HG03558 (cell line): ENCODE results near the gene DIDO1.

Experiments used
- ATAC-seq: cut with Tn5 transposase; IDR thresholded peaks from one replicate; pipeline ENCODE4 v1.9.1; 2021; ENCODE audit warnings: moderate number of reproducible peaks; ENCODE audit not compliant: unreplicated experiment; ENCODE audit errors: extremely low read depth

The DIDO1 gene

DNA sequence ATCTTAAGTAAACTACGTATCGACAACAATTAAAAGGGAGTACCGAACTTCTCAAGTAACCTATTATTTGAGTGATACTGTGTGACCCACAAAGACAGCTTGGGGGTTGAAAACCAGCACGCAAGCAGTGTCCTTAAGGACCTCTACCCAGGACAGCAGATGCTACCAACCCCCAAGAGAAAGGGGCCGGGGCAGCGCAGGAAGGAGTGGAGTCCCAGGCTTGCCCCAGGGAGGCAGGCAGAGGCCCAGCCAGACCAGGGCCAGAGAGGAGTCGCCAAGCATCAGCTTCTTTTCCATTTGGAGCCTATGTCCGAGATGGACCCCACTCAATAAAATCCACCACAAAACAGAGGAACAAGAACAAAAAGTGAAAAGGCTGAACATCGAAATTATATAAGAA lies 11.9 kb downstream of the DIDO1 start:
- ATAC-seq: no peak

DNA sequence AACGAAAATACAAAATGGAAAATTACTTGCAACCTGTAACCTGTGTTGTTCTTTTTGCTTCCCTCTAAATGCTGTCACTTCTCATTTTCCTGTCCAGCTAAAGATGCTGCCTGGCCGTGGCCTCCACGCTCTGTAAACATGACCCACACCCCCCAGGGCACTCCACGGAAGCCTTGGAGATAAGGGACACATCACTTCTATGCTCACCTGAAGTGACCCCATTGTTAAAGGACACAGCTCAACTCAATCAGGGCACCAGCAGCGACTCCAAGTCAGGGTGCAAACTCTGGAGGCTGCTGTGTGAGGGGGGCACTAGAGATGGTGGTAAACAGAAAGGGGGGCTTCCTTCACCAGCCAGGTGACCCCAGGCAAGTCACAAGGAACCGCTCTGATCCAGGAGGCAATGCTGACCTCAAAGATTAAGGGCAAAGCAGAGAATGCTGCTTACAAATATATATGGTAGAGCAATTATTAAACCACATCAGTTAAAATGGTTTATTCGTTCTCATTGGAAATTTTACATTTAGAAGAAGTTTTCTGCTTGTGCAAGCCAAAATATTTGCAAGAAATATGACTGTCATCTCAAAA lies 13.2 kb downstream of the DIDO1 start:
- ATAC-seq: no peak

DNA sequence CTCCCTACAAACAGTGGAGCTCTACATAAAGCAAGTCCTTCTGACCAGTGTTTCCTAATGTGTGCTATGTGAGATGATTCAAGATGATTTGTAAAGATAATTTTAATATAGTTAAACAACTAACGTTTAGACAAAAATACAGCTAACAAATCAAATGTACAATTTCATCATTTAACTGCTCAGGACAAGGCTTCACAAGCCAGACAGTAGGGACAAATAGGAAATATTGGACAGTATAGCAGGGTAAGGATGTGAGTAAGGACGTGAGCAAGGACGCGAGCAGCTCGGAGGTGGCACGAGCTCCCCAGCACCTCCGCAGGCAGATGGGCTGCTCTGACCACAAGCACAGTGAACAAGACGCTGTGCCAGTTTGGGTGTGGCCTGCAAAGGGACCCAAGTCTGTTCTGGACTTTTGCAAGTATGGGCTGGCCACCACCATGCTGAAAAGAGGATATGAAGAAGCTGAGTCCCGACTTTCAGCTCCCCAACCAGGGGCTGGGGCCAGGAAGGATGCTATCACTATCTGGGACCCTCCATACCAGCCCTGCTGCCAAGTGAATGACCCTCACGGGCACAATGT lies 14.5 kb downstream of the DIDO1 start:
- ATAC-seq: no peak

DNA sequence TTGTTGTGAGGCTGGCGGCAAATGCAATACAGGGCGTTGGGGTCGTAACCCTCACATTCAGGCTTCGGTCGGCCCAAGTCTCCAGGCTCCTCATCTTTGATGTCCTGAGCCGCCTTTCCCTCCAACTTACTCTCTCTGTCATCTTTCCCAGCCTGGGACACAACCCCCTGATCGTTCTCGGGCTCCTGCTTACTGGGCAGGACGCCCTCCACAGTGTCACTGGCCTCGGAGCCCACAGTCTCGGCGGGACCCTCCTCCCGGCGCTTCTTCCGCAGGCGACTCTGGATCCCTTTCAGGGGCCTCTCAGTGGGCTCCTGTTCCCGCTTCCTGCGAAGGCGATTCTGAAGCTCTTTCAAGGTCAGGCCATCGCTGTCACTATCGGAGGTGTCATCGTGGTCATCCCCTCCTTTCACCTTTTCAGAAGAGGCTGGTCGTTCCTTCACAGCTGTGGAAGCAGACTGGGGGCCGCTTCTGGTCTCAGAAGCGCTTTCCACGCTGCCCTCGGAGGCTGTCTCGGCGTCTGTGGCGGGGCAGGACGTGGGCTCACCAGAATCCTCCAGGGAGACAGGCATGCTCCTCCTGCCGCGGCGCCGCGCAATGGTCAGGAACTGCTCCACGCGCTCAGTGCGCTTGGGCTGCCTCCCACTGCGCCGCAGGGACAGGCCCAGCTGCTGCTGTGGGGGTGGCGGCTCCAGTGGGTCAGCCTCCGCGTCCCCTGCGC lies 15.4 kb downstream of the DIDO1 start:
- ATAC-seq: no peak

DNA sequence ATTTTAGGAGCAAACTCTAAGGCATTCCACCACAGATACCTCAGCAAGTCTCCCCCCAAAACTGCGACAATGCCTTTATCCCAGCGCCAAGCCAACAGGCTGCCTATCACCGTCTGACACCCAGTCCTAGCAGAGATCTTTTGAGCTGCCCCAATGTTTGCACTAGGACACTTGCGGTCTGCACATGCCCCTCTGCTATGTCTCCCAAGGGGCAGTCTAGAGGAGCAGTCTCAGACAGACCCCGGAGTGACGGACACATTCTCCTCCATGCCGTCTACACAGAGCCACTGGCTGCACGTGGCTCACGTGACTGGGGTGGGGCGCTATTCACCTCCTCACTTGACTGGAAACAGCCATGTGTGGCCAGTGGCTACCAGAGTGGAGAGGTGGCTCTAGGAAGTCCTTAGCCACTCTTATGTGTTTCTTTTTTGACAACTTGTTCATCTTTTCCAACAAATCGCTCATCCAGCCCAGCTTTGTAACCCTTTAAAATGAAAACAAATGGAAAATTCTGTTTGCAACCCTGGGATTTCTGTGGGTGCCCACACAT lies 16.0 kb downstream of the DIDO1 start:
- no peak for ATAC-seq

DNA sequence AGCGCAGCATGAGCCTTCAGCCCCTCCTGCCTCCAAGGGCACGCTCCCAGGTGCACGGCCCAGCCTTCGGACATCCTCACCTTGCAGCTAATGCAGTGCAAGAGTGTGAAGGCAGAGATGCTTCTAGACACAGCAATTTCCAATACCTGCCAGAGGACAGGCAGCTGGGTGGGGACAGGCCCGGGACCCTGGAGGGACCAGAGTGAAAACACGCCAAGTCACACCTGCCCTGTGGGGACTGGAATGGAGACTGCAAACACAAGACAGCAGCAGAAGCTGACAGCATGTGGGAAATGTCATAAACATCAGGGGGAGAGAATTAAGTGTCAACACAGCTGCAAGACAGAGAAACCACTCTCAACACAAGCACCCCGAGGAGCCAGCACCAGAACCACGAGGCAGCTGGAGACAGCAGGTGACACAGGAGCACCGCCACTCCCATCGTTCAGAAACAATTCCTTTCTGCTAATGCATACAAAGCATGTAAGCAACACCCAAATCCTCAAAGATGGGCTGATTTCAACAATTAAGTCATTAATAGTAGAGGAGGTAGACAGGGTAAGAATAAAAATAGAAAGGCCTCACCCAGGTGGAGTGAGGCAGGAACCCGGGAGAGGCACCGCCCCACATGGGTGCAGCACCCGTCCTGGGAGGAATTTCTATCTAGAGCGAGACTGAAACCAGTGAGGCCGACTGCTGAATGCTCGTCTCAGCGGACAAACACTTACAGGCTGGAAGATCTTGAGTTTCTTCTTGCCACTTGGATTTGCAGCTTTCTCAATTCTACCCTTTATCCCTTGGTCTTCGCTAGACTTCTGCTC lies 17.1 kb downstream of the DIDO1 start:
- no peak for ATAC-seq

DNA sequence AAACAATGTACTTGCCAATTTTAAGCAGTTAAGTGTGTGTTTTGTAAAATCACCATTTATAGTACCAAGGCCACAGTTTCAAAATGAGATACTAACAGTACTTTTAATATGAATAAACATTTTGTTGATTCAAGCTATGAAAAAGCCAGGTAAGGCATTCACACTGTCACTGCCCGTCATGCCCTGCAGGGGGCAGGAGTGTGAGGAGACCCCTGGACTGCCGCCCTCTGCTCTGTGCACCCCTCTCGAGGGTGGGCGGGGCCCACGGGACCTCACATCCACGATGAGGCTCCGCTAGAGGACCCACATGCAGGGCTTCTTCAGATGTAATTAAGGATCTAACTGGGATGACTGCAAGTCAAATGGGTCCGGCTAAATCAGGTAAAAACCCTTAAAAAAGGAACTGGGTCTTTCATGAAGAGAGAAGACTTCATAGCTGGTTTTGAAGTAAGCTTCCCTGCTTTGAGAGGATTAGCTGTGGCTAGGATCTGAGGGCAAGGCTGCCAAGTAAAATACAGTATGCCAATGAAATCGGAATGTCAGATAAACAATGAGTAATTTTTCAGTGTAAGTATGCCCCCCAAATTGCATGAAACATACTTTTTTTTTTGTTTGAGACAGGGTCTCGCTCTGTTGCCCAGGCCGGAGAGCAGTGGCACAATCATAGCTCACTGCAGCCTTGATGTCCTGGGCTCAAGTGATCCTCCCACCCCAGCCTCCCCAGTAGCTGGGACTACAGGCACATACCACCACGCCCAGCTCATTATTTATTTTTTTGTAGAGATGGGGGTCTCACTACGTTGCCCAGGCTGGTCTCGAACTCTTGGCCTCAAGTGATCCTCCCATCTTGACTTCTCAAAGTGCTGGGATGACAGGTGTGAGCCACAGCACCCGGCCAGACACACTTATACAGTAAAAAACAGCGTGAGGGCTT lies 18.7 kb downstream of the DIDO1 start:
- no peak for ATAC-seq

DNA sequence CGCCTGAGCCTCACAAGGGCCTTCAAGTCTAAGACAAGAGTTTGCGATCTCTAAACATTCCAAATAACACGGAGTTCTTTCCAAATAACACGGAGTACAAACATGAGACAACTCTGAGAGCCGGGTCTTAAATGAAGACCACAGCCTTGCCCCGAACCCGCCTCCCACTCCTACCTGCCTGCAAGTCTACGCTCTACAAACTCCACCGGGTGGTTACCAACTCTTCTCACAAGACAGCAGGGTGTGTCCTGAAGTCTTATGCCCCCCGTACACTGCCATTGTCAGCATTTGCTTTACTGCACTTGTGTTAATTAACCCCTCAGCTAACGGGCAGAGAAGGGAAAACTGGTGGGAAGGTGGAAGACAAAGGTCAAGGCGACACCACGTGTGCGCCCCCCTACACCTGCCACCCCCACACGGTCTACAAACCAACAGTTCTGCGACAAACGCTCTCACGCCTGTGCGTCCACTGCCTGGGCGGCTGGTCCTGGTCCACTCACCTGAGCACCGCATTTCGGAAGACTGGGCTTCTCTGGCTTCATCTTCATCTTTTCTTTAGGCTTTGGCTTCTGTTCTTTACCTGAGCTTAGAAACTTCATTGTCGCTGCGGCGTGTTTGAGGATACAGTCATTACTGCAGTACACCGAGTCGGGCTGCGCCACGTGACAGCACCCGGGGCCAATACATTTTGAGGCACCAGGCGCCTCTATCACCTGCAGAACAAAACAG lies 19.5 kb downstream of the DIDO1 start:
- ATAC-seq: no peak

DNA sequence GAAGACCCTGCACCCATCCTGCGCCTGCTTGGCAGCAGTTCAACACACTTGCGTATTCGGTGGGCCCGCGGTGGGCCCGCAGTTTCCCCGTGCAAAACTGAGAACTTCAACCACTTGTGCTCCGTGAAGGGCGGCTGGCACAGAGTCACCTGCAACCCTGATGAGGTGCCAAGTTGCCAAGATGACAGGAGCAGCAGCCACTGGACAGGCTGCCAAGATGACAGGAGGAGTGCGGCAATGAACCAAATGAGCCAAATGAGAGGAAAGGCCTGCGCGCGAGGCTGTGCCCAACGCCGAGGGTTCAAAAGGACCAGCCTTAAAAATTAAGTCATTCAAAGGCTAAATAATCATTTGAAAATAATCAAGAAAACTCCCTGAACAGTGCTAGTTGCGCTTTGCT lies 20.1 kb downstream of the DIDO1 start:
- no peak for ATAC-seq

DNA sequence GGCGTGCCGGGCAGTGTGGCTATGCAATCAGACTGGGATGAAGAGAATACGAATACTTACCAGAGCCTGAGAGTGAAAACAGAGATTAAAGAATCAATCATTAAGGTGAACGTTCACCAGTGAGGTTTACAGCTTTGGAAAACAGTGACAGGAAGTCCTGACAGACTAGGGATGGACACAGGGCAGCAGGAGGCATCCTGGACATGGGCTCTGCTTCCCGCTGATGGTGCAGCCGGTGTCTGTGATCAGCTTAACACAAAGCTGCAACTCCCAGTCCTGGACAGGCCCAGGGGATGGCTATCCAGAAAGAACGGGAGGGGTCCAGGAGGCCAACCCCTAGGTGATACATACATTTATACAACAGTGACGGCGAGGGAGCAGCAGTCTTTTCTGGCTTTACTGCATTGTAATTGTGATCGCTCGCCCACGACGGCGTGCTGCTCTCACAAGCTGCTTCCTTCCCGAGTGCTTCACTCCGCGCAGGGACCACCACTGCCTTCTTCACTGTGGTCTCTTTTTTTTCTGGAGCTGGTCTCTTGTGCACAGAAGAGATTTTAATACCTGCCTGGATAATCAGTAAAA lies 20.7 kb downstream of the DIDO1 start:
- no peak for ATAC-seq

DNA sequence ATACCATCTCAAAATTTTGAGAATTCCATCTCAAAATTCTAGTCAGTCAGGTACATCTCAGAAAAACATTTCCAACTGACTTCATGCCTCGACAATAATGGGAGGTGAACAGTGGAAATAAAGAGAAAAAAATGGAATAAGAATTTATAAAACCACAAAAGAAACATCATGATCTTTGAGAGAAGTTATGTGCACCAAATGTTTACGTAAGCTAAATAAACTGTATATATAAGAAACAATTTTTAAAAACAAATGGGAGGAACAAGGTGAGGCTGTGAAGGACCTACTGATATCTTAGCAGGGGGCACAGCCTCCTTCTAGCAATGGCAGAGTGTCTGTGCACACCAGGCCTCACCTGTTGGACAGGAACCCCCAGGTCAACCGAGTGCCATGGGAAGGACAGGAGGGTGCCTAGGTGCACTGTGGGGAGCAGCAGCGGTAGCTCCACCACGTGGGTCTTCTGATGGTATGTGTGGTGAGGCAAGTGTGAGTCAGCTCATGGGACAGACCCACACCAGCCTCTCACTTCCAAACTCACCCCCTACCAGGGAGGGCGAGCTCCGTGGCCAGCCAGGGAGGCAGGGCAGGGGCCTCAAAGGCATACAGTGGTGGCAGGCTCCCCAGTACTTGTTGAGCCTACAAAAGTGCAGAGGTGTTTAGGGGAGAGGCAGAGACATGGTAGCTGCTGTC lies 23.2 kb downstream of the DIDO1 start:
- ATAC-seq: no peak

DNA sequence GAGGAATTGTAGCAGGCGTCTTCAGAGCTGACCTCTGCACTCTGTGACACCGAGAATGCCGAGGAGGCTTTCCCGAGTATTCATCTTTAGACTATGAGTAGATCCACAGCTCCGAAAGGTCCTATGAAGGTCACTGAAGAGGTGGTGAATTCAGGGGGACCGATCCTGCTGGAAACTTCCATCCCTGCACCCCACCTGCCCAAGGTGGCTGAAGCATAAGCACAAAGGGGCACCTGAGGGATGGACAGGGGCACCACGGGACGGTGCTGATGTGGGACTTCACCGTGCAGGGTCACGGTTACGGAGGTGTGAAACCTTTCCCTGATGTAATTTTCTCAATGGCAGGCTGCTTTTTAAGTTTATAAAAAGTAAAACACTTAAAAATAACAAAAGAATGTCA lies 24.4 kb downstream of the DIDO1 start:
- no peak for ATAC-seq

DNA sequence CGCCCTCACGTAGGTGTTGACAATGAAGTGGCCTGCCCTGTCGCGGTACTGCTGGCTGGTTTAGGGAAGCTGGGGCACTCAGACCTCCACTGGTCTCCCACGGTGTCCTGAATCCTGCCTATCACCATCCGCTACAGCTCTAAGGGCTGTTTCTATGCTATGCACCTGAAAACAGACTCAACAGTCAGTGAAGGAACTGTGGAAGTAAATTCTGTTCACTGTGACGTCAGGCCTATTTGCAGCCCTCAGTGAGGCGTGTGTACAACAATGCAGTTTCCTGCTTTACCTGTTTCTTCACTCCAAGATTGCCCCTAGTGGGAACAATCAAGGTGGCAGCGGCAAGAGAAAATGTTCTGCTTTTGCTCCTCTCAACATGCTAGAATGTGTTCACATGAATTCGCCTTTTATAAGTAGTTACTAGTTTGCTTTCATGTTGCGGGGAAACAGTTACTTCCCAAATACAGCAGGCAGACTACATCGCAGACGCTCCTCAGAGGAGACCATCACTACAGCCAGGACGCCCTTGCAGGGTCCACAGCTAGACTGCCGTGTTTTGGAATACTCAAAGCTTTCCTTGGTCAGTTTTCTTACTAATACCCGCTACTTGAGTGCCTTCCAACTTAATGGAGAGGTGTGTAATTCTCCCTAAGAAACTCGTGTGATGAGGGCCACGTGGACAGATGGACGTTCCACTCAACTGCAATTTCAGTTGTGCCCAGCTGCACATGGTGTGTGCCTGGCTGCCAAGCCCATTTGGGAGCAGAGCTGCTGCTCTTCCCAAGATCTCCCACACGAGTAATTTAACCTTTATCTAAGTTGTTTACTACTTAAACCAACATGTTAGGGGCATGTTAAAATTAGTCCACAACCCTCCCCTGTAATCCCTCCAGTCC lies 25.4 kb downstream of the DIDO1 start:
- ATAC-seq: no peak

DNA sequence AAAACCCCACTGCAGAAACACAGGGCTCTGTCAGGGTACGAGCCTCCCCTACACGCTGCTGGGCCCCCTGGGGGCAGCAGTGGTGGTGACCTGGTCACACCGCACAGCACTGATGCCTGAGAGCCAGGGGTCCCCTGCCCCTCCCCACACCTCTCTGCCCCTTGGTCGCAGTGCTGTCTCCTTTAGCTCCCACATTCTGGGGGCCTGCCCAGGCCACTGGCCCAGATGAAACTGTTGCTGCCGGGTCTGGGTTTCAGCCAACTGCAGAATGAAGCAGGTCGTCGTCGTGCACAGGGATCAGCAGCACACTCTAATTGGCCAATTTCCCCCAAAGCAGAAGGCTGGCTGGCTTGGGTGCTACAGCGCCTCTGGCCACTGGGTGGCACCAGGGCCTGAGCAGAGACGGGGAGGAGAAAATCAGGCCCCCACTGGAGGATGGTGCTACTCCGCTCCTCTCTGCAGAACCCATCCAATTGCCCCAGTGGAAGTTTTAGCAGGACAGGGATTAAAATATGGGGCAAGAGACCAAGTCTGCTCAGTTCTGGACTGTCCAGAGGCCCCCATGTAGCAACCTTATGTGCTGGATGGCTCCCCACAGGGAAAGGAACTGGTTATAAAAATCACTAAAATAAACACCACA lies 26.1 kb downstream of the DIDO1 start:
- ATAC-seq: no peak

DNA sequence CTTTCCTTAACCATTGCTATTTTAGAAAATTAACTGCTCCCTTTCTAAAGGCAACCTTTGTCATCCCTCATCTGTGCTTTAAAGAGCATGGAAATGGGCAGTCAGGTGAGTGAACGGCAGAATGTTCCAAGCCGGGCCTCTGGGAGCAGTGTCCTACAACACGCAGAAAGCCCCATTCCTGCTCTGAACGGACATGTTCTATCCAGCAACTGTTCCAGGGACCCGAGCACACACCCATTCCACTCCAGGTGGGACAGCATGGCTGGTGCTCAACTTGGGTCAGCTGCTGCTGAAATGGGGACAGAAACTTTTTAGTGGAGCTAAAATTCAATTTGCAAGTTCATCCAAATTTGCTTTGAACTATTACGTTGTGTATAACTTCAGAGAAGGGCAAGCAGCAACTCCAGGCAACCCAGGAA lies 26.7 kb downstream of the DIDO1 start:
- no peak for ATAC-seq

DNA sequence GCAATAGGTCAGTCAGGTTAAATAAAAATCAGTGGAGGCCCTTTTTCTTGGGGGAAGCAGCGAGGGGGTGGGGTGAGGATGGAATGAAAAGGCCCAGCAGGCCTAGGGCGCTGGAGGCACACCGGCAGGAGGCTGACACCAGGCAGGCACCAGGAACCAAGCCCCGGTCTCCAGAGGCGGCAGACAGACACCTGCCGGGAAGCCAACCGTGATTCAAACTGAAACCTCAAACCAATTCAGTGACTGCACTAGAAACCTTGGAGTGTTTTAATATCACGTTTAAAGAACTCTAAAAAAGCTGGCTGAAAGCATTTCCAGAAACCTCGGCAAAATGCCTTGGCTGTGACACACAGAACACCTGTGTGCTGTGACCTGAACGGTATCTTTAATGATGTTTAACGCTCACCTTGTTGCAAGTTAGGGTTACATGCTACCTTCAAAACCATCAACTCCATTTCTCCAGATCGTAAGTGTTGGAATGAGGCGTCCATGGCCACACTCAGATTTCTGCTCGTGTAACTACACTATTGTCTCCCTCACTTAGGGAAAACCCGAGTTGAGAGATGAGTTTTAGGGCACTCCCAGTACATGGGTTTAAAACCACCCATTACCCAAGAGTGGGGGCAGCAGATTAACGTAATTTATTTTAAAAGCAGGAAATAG lies 27.2 kb downstream of the DIDO1 start:
- no peak for ATAC-seq
